ENCODE results near the gene CRLF1.

Gene CRLF1

GRCh38 chr19:18636183-18636968 is 29.8 kb upstream of the CRLF1 start:
- DNase-seq, result peak; percentile 98 to 100 (median 99)

DNA sequence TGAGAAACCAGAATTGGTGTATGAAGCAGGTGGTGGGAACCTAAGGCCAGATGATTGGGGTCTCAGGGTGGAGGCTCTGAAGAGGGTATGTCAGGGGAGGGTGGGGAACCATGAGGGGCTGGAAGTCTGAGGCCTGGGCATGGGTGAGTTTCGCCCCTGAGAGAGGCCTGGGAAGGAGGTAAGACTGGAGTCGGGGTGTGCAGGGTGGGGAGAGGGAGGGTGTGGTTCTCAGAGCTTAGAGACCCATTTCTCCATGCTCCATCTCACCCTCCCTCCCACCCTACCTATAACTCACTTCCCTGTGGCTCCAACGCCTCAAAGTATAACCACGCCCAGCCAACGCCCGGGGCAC is 29.2 kb upstream of the CRLF1 start:
- DNase-seq, result no peak

DNA sequence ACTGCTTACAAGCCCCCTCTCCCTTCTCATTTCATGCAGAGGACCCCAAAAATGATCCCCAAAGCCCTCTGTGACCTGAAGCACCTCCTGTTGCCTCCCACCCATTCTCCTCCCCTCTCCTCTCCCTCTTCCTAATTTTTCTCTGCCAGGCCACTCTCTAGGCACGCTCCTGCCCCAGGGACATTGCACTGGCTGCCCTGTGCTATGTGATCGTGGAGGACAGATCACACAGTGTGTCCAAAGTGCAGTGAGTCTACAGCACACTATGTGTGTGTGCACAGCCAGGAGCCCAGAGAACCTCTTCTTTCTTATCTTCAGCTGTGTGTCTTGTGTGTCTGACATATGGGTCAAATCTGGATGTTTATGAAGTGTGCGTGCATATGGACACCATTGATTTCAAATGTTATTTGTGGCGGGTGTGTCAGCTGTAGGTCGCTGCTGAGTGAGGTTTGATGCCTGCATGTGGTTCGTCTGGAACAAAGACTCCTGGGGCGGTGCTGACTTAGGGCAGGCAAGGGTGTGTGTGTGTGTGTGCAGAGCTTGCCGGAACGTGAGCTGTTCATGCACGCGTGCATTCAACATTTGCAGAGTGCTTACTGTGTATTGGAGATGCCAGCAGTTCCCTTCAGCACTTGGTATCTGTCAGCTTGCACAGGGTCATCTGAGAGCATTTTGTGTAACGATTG is 28.2 kb upstream of the CRLF1 start:
- no peak for DNase-seq

DNA sequence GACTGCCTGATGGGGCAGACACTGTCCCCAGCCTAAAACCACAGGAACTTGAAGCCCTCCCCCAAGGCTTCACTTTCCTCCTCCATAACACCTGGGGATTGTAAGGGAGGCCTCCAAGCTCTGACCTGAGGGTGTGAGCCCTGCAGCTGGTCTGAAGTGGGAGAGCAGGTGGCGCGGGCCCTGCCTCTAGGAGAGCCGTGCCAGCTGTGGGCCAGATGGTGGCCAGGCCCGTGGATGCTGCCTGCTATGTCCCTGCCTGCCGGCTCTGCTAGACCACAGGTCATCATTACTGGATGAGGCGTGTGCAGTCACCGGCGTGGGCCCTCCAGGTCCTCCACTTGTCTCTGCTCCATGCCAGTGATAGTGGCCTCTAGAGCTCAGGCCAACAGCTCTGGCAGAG is 26.7 kb upstream of the CRLF1 start:
- no peak for DNase-seq

- no peak for DNase-seq
Measured at GRCh38 chr19:18629166-18630088, 22.8 kb upstream of the CRLF1 start.

GRCh38 chr19:18626906-18627305 is 20.3 kb upstream of the CRLF1 start:
- no peak for DNase-seq

DNA sequence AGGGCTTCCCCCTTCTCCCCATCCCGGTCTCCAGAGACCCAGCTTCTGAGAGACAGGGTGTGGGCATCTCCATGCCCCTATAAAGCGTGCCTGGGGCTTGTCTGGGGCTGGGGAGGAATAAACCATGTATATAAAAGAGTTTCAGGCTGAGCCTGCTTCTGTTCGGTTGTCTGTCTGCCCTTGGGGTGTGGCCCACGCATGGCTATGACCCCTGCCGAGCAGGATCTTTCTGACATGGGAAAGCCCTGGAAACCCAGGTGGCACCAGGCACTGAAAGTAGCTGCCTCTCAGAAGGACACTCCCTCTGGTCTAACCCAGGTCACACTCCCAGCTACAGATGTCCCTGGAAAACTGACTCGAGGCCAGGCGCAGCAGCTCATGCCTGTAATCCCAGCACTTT is 14.3 kb upstream of the CRLF1 start:
- DNase-seq, result no peak

GRCh38 chr19:18620311-18620710 is 13.7 kb upstream of the CRLF1 start:
- no peak for DNase-seq

GRCh38 chr19:18618236-18618635 is 11.6 kb upstream of the CRLF1 start:
- no peak for DNase-seq

DNA sequence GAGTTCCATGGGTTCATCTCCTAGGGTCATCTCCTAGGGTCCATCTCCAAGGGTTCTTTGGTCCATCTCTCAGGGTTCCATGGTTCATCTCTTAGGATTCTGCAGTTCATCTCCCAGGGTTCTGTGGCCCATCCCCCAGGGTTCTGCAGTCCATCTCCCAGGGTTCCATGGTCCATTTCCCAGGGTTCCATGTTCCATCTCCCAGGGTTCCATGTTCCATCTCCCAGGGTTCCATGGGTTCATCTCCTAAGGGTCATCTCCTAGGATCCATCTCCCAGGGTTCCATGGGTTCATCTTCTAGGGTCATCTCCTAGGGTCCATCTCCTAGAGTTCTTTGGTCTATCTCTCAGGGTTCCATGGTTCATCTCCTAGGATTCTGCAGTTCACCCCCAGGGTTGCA is 11.0 kb upstream of the CRLF1 start:
- DNase-seq, result no peak

DNA sequence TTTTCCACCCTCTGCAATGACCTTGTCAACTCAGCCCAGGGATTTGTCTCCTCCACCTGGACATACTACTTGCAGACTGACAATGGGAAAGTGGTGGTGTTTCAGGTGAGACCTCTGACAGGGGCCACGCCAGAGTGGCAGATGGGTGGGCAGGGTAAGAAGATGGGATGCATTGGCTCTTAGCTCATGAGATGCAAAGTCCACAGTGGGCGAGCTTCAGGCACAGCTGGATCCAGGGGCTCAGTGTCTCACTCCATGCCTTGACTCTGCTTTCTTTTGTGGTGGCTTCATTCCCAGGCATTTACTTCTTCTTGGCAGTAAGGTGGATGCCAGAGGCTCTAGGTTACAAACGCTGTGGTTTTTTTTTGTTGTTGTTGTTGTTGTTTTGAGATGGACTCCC is 9.4 kb upstream of the CRLF1 start:
- no peak for DNase-seq

DNA sequence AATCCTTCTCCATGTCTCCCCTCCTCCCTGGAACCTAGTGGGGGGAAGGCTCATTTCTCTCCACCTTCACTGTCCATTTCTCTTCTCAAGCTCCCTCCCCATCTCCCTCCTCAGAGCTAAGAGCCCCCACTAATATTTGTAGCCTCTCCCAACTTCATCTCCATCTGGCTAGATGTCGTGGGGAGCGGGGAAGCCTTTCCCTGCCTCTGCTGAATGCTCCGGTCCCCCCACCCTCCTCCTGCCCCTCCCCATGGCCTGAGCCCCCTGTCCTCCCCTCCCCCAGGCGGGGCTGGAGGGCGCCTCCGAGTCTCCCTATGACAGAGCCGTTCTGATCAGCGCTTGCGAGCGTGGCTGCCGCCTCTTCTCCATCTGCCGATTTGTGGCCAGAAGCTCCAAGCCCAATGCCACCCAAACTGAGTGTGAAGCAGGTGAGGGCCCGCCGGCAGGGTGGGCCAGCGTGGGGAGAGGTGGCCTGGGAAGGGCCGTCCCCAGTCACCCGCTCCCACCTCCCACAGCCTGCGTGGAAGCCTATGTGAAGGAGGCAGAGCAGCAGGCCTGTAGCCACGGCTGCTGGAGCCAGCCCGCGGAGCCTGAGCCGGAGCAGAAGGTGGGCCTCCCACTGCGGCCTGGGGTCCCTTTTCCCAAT is 7.1 kb upstream of the CRLF1 start:
- no peak for DNase-seq

DNA sequence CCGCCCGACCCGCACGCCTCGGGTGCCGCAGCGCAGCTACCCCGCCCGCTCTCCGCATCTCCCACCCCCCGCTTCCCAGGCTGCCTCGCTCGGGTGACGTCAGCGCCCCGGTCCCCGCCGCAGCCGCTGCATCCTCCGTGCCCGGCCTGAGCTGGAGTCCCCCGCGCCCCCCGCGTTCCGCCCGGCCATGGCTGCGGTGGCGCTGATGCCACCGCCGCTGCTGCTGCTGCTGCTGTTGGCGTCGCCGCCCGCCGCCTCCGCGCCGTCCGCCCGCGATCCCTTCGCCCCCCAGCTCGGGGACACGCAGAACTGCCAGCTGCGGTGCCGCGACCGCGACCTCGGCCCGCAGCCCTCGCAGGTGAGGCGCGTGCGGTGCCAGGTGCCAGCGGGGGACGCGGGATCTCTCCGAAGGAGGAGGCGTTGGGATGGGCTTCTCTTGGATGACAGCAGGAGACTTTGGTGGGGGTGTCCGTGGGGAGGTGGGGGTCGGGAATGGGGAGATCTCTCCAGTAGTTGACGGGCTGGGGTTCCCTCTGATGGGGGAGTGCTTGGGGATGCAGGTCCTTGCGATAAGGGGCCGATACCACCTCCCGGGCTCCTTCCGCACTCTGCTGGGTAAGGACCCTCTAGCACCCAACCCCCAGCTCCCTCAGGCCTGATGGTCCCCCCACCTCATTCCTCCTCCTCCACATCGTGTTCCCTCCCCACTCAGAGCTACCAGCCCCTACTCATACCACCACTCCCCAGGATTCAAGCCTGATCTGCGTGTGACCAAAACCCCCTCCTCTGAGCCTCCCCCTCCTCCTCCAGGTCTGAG is 6.4 kb upstream of the CRLF1 start, which contains the start of gene TMEM59L:
TMEM59L (plus strand) TSS at position 99 of the 817 bp plus-strand sequence; CDS start at position 188, 89 bp downstream.
- DNase-seq, result peak in 2 of 3 donors; percentile 29 to 57

DNA sequence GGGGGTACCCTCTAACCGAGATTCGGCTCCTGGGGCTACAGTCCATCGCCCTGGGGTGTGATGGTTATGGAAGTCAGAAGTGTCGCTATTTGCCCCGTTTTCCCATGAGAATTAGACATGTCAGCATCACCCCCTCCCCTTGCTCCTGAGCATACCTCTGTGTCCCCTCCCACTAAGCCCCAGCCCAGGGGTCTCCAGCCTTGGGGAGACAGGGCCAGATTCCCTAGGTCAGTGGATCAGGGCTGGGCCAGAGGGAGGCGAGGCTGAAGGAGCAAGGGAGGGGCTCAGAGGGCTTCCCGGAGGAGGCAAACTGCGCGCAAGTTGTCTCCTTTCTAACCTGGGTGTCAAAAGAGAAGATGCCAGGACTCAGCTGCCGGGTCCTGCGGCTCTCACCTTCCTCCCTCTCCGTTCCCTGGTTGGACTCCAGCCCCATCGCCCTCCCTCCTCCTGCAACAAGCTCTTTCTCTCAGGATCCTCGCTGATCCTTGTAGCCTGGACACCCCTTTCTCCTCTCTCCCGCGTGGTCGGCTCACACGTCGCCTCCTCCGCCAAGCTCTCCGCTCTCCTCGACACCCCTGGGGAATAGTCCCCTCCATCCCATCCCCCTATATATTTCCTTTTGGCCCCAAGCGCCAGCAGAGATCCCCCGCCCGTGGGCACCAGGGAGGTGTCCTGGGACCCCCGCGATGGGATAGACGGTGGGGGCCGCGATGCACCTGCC is 5.6 kb upstream of the CRLF1 start:
- DNase-seq, result no peak

- no peak for DNase-seq
Measured at GRCh38 chr19:18611327-18612050, 4.9 kb upstream of the CRLF1 start.

DNA sequence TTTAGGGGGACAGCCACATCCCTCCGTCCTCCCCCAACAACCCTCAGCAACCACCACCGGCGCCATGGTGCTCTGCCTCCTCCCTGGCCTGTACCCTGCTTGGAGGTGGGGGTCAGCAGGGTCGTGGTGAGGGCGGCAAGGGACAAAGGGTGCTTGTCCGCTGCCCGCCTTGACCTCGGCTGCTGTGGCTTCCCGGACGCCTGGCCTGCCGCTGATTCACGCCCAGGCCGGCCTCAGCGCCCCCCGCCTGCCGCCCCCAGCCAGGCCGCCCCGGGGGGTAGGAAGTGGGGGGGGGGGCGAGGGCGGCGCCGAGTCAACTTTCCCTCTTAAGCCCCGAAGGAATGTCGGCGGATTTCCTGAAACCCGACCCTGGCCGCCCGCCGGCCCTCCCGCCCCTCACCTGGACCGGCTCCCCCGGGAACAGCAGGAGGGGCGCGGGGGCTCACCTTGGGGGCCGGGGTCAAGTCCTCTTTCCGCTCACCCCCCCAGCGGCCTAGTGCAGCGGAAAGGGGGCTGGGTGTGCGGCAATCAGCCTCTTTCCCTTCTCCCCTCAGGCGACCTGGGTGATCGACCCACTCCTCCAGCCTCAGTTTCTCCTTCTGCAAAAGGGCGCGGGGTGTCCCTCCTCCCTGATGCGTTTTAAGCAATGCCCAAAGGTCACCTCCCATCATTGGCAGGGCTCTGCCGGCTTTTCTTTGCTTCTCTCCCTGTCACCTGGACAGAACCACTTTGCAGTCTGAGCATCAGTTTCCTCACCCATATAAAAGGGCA is 4.1 kb upstream of the CRLF1 start:
- DNase-seq, result no peak

DNA sequence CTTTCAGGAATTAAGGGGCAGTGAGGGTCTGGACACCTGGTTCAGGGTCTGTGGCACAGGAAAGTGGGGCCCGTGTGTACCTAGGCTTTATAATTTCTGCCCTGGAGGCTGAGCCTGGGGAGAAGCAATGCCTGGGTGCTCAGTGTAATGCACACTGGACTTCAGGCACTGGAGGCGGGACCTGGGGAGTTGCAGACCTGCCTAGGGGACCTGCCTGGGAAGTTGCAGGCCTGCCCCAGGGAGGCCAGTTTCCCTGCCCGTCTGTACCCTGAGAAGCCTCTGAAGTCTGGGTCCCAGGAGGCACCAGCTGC is 3.6 kb upstream of the CRLF1 start:
- no peak for DNase-seq

DNA sequence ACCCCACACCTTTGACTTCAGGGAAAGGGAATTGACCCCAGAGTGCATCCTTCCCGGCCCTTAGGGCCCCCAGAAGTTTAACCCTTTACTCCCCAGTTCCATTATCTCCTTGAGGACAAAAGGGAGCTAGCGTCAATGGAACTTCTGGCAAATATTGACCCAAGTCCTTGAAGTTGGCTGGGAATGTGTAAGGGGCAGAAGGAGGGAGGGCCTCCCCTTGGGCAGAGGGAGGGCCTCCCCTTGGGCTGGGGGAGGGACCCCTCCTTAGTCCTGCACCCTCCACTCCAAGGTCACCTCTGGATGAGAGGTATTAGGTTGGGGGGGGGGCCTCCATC is 3.1 kb upstream of the CRLF1 start:
- DNase-seq, result no peak

- no peak for DNase-seq
Measured at GRCh38 chr19:18608805-18609716, 2.5 kb upstream of the CRLF1 start.
